DND-41 (cell line): ENCODE data around the gene IL18RAP.
A peak's percentile ranks its signal among the peaks of the same experiment; 100 is the strongest.

Experiments used
- ATAC-seq: fragments of 200-7000 bp; cut with Tn5 transposase; 3 replicates; pipeline ENCODE4 v1.9.1; 2021; ENCODE audit warnings: low read depth; ENCODE audit not compliant: insufficient read depth
- DNase-seq: peaks from one replicate; pipeline ENCODE4 v3.0.0-alpha.2; 2020
- H2AFZ ChIP-seq: 2 replicates; pipeline ENCODE4 v1.6.0; 2012; ENCODE audit warnings: low read depth, low read length
- H3K27ac ChIP-seq: 2 replicates; pipeline ENCODE4 v1.5.1; 2012; ENCODE audit warnings: low read length, inconsistent platforms
- H3K27me3 ChIP-seq: fragments of 200-600 bp; sonication (generic); 2 replicates; pipeline ENCODE4 v1.6.0; 2012; ENCODE audit warnings: low read length, mild to moderate bottlenecking, inconsistent platforms; ENCODE audit not compliant: insufficient read depth, poor library complexity
- H3K36me3 ChIP-seq: 2 replicates; pipeline ENCODE4 v1.5.1; 2012; ENCODE audit warnings: low read length, inconsistent platforms; ENCODE audit not compliant: insufficient read depth
- H3K4me1 ChIP-seq: 2 replicates; pipeline ENCODE4 v1.5.1; 2012; ENCODE audit warnings: mild to moderate bottlenecking, low read length; ENCODE audit not compliant: insufficient read depth
- H3K4me2 ChIP-seq: 2 replicates; pipeline ENCODE4 v1.6.0; 2012; ENCODE audit warnings: mild to moderate bottlenecking, moderate library complexity, low read length, inconsistent platforms; ENCODE audit not compliant: insufficient read depth
- H3K4me3 ChIP-seq, 2 experiments: fragments of 200-600 bp in 1 of 2; shearing (Covaris generic) in 1 of 2; 2 replicates each; pipeline ENCODE4 v1.5.1; 2012 to 2016; ENCODE audit warnings: inconsistent platforms in 2 of 2, low read length in 2 of 2, mild to moderate bottlenecking in 2 of 2, low read depth in 1 of 2, moderate library complexity in 1 of 2
- H3K79me2 ChIP-seq: 2 replicates; pipeline ENCODE4 v1.6.0; 2012; ENCODE audit warnings: low read length, inconsistent platforms; ENCODE audit not compliant: insufficient read depth
- H3K9ac ChIP-seq: 2 replicates; pipeline ENCODE4 v1.6.0; 2012; ENCODE audit warnings: low read depth, mild to moderate bottlenecking, inconsistent platforms, low read length, moderate library complexity
- H3K9me3 ChIP-seq: 2 replicates; pipeline ENCODE4 v1.5.1; 2012; ENCODE audit warnings: low read length, moderate library complexity, mild to moderate bottlenecking, inconsistent platforms; ENCODE audit not compliant: insufficient read depth, severe bottlenecking
- H4K20me1 ChIP-seq: 2 replicates; pipeline ENCODE4 v1.6.0; 2012; ENCODE audit warnings: low read length; ENCODE audit not compliant: insufficient read depth
- EZH2 ChIP-seq: IDR thresholded peaks from 3 replicates; pipeline ENCODE4 v1.6.1; 2012; ENCODE audit warnings: borderline replicate concordance, low read depth, mild to moderate bottlenecking, moderate library complexity, low read length, inconsistent platforms; ENCODE audit not compliant: severe bottlenecking
- TF ChIP-seq, protein P1 (sequence below): IDR thresholded peaks from 2 replicates; pipeline ENCODE4 v1.5.1; 2012; ENCODE audit warnings: borderline replicate concordance, low read length, moderate library complexity, mild to moderate bottlenecking; ENCODE audit not compliant: poor library complexity, severe bottlenecking; ENCODE audit errors: extremely low read depth

The IL18RAP gene

DNA sequence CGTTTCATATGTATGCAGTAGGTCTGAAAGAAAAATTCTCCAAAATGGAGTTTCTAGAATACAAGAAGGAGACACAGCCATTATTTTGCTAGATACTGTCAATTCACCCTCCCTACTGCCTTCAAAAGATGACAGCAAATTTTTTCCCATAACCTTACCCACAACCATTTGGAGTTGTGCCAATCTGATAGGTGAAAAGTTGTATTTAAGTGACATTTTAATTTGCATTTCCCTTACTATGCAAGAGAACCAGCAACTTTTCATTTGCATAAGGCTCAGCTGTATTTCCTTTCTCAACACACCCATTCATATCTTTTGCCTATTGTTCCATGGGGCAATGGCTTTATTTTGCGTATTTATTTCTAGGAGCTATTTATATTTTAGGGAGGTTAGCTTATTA lies 31.4 kb upstream of the IL18RAP start:
- H3K79me2 ChIP-seq, result no peaks in the 10 kb centered on the region
- no peak overlapping the region for H3K4me2 ChIP-seq
- H3K27me3 ChIP-seq, result peaks cover 3% of the 10 kb centered on the region
- no peaks in the 10 kb centered on the region for H3K4me1 ChIP-seq
- DNase-seq (no peak), ATAC-seq (peak; percentile 58; the same call in 2 of the 3 replicates)
- no peaks in the 10 kb centered on the region for H3K9me3 ChIP-seq
- H3K4me3 ChIP-seq, result no peak overlapping the region
- TF ChIP-seq, protein P1, sequence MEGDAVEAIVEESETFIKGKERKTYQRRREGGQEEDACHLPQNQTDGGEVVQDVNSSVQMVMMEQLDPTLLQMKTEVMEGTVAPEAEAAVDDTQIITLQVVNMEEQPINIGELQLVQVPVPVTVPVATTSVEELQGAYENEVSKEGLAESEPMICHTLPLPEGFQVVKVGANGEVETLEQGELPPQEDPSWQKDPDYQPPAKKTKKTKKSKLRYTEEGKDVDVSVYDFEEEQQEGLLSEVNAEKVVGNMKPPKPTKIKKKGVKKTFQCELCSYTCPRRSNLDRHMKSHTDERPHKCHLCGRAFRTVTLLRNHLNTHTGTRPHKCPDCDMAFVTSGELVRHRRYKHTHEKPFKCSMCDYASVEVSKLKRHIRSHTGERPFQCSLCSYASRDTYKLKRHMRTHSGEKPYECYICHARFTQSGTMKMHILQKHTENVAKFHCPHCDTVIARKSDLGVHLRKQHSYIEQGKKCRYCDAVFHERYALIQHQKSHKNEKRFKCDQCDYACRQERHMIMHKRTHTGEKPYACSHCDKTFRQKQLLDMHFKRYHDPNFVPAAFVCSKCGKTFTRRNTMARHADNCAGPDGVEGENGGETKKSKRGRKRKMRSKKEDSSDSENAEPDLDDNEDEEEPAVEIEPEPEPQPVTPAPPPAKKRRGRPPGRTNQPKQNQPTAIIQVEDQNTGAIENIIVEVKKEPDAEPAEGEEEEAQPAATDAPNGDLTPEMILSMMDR, result no peak
- TF ChIP-seq EZH2, result no peak
- H3K36me3 ChIP-seq, result no peaks in the 10 kb centered on the region
- no peak overlapping the region for H3K27ac ChIP-seq
- H3K9ac ChIP-seq, result no peak overlapping the region
- H4K20me1 ChIP-seq, result no peaks in the 10 kb centered on the region
- no peak overlapping the region for H2AFZ ChIP-seq

DNA sequence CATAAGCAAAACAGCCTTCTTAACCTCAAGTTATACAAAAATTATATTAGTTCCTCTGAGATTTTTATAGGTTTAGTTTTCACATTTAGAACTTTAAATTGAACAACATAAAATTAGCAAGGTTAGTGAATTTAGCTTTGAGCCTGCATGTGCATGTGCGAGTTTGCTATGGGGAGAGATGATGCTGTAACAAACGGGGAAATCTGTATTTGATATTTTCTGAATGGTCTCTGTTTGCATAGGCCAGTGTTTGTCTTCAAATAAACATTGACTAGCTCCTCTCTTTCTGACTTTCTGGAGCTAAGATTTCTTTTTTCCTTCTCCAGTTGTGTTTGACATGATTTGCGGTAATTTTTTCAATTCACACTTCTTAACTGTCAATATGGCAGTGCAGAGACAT lies 30.9 kb upstream of the IL18RAP start:
- Histone ChIP-seq H3K36me3 (no peaks in the 10 kb centered on the region), H3K27me3 (peaks cover 3% of the 10 kb centered on the region)

DNA sequence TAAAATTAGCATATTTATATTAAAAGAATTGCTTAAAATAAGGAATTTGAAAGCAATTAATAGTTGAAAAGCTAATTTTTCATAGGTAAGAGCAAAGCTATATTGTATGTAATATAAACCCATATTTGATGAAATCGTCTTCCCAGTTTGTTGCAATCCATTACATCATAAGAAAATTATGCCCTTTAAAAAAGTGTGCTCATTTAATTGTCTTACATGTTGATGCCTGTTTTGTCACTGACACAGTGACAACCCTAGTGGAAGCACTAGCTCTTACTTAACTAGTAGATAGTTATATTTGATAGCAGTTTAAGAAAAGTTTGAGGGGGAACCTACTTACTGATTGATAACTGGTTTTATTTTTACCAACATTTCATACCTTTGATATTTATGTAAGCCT lies 30.0 kb upstream of the IL18RAP start:
- Histone ChIP-seq H3K4me2 (no peak overlapping the region), H3K27ac (no peak overlapping the region), H3K4me3 (no peak overlapping the region), H3K4me1 (no peaks in the 10 kb centered on the region), H4K20me1 (no peaks in the 10 kb centered on the region), H3K9ac (no peak overlapping the region), H3K79me2 (no peaks in the 10 kb centered on the region), H3K36me3 (no peaks in the 10 kb centered on the region), H3K9me3 (no peaks in the 10 kb centered on the region), H2AFZ (no peak overlapping the region), H3K27me3 (peaks cover 3% of the 10 kb centered on the region)
- TF ChIP-seq EZH2, result no peak
- TF ChIP-seq, protein P1, result no peak
- DNase-seq (no peak), ATAC-seq (no peak)

More for the DNA sequence above, 30.9 kb upstream of the IL18RAP start:
- Histone ChIP-seq H3K9me3 (no peaks in the 10 kb centered on the region), H3K4me2 (no peak overlapping the region), H3K4me3 (no peak overlapping the region), H3K4me1 (no peaks in the 10 kb centered on the region), H4K20me1 (no peaks in the 10 kb centered on the region), H3K79me2 (no peaks in the 10 kb centered on the region), H3K9ac (no peak overlapping the region), H3K27ac (no peak overlapping the region), H2AFZ (no peak overlapping the region)
- no peak for DNase-seq
- no peak for ATAC-seq
- TF ChIP-seq, protein P1, result no peak
- TF ChIP-seq EZH2, result no peak

DNA sequence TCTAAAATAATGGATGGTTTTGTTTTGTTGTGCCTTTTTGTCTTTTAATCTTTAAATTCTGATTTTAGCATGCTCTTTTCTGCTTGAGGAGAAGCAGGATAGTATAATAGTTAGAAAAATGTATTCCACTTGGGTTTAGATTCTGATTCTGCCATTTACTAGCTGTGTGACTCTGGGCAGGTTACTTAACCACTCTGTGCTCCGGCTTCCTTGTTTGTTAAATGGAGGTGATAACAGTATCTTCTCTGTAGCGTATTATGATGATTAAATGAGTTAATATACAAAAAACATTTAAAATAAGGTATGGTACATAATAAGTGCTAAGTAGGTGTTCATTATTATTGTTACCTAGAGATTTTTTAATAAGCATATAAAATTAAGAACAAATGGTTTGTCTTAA lies 26.9 kb upstream of the IL18RAP start:
- TF ChIP-seq, protein P1, result no peak
- no peak for TF ChIP-seq EZH2
- Histone ChIP-seq H3K27ac (no peak overlapping the region), H3K36me3 (no peaks in the 10 kb centered on the region), H3K79me2 (no peaks in the 10 kb centered on the region), H3K4me1 (no peaks in the 10 kb centered on the region), H3K27me3 (peaks cover 3% of the 10 kb centered on the region), H3K9ac (no peak overlapping the region), H3K4me3 (no peak overlapping the region), H3K9me3 (no peaks in the 10 kb centered on the region), H2AFZ (no peak overlapping the region), H4K20me1 (no peaks in the 10 kb centered on the region), H3K4me2 (no peak overlapping the region)
- ATAC-seq (no peak), DNase-seq (no peak)
